BLaER1 treated with 17β-estradiol and CSF1 and Interleukin-3, amounts not matched to agents 10 nM and 100 nM (cell line): ENCODE results near the gene SORCS1.

ENCODE experiments used
- H3K27ac ChIP-seq, 11 experiments: shearing (Covaris generic); formaldehyde crosslinking; 2 replicates each; pipeline ENCODE4 v1.8.1; 2022
- H3K27me3 ChIP-seq, 11 experiments: shearing (Covaris generic); formaldehyde crosslinking; 2 replicates each; pipeline ENCODE4 v1.8.1; 2022
- H3K36me3 ChIP-seq, 11 experiments: shearing (Covaris generic); formaldehyde crosslinking; 2 replicates each; pipeline ENCODE4 v1.8.1; 2022
- H3K4me1 ChIP-seq, 10 experiments: shearing (Covaris generic); formaldehyde crosslinking; 2 replicates each; pipeline ENCODE4 v1.8.1; 2022
- H3K4me2 ChIP-seq, 11 experiments: shearing (Covaris generic); formaldehyde crosslinking; 2 replicates each; pipeline ENCODE4 v1.8.1; 2022
- H3K4me3 ChIP-seq, 10 experiments: shearing (Covaris generic); formaldehyde crosslinking; 2 replicates each; pipeline ENCODE4 v1.8.1; 2022
- H3K9ac ChIP-seq, 11 experiments: shearing (Covaris generic); formaldehyde crosslinking; 2 replicates each; pipeline ENCODE4 v1.8.1; 2022
- H3K9me3 ChIP-seq, 11 experiments: shearing (Covaris generic); formaldehyde crosslinking; replicated peaks in 1 of 11; 2 replicates each; pipeline ENCODE4 v1.8.1; 2022
- H4K20me1 ChIP-seq, 11 experiments: shearing (Covaris generic); formaldehyde crosslinking; 2 replicates each; pipeline ENCODE4 v1.8.1; 2022
- Cebpa-rat ChIP-seq, 11 experiments: shearing (Covaris generic); IDR thresholded peaks; 2 replicates each; pipeline ENCODE4 v1.8.1; 2022

Gene SORCS1

GRCh38 chr10:107163881-107164861 lies at the start of gene SORCS1:
Gene SORCS1 (minus strand): TSS chr10:107164706.
- H3K4me2 ChIP-seq, result peak within 1 kb of the TSS; percentile 69 to 85 (median 82)
- no peak for TF ChIP-seq Cebpa-rat (IDR thresholded peaks at IDR 0.05)
- no peak within 1 kb of the TSS for H3K27ac ChIP-seq
- H3K9me3 ChIP-seq, result peaks cover 0 to 20% (median 11%) of the 10 kb centered on the region in 11 experiments; a peak in 16 of 22 replicates
- H4K20me1 ChIP-seq, result no peaks in the 10 kb centered on the region; a peak in 2 of 22 replicates
- H3K4me3 ChIP-seq, result peak within 1 kb of the TSS; percentile 52 to 71 (median 64)
- H3K36me3 ChIP-seq, result no peaks in the 10 kb centered on the region
- H3K9ac ChIP-seq, result peak within 1 kb of the TSS in 9 of 11 experiments; percentile 25 to 53 (median 41); a peak in 10 of 22 replicates
- H3K27me3 ChIP-seq, result peaks cover 36 to 55% (median 49%) of the 10 kb centered on the region in 11 experiments
- peaks cover 0 to 5% (median 0%) of the 10 kb centered on the region in 10 experiments; a peak in 2 of 20 replicates for H3K4me1 ChIP-seq

- no peak for TF ChIP-seq Cebpa-rat (IDR thresholded peaks at IDR 0.05)
- H3K27me3 ChIP-seq, result no peaks in the 10 kb centered on the region
- no peaks in the 10 kb centered on the region for H3K36me3 ChIP-seq
- no peak overlapping the region for H3K4me3 ChIP-seq
- H3K9ac ChIP-seq, result no peak overlapping the region
- H3K4me2 ChIP-seq, result no peak overlapping the region
- H3K9me3 ChIP-seq, result peaks cover 0 to 8% (median 0%) of the 10 kb centered on the region in 11 experiments; a peak in 2 of 22 replicates
- H4K20me1 ChIP-seq, result no peaks in the 10 kb centered on the region
- no peaks in the 10 kb centered on the region for H3K4me1 ChIP-seq
- H3K27ac ChIP-seq, result no peak overlapping the region
These were observed 49.8 kb upstream of the SORCS1 start for GRCh38 chr10:107214261-107214660.

GRCh38 chr10:107213861-107214260 lies 49.4 kb upstream of the SORCS1 start:
- H3K4me3 ChIP-seq, result no peak overlapping the region
- H3K27me3 ChIP-seq, result no peaks in the 10 kb centered on the region
- H4K20me1 ChIP-seq, result no peaks in the 10 kb centered on the region
- no peak overlapping the region for H3K9ac ChIP-seq
- H3K4me1 ChIP-seq, result no peaks in the 10 kb centered on the region
- TF ChIP-seq Cebpa-rat (IDR thresholded peaks at IDR 0.05), result no peak
- H3K9me3 ChIP-seq, result peaks cover 0 to 8% (median 0%) of the 10 kb centered on the region in 11 experiments; a peak in 2 of 22 replicates
- H3K36me3 ChIP-seq, result no peaks in the 10 kb centered on the region
- no peak overlapping the region for H3K4me2 ChIP-seq
- no peak overlapping the region for H3K27ac ChIP-seq

- Histone ChIP-seq H3K9ac (no peak overlapping the region), H3K9me3 (no peaks in the 10 kb centered on the region), H3K4me3 (no peak overlapping the region), H3K4me1 (no peaks in the 10 kb centered on the region), H3K4me2 (no peak overlapping the region), H3K27me3 (no peaks in the 10 kb centered on the region), H3K36me3 (no peaks in the 10 kb centered on the region), H4K20me1 (no peaks in the 10 kb centered on the region), H3K27ac (no peak overlapping the region)
- TF ChIP-seq Cebpa-rat (IDR thresholded peaks at IDR 0.05), result no peak
These were observed 42.3 kb upstream of the SORCS1 start for GRCh38 chr10:107206833-107207232.

- Histone ChIP-seq H3K27ac (no peak overlapping the region), H3K27me3 (peaks cover 15 to 25% (median 21%) of the 10 kb centered on the region in 11 experiments), H3K9me3 (peaks cover 0 to 11% (median 4%) of the 10 kb centered on the region in 11 experiments; a peak in 12 of 22 replicates), H3K36me3 (no peaks in the 10 kb centered on the region), H3K4me1 (no peaks in the 10 kb centered on the region), H3K4me2 (no peak overlapping the region), H4K20me1 (no peaks in the 10 kb centered on the region), H3K4me3 (no peak overlapping the region), H3K9ac (no peak overlapping the region)
- no peak for TF ChIP-seq Cebpa-rat (IDR thresholded peaks at IDR 0.05)
These were observed 5.0 kb upstream of the SORCS1 start for GRCh38 chr10:107169516-107169915.

GRCh38 chr10:107168738-107169137 lies 4.2 kb upstream of the SORCS1 start:
- Histone ChIP-seq H3K4me3 (no peak overlapping the region), H3K27ac (no peak overlapping the region), H4K20me1 (no peaks in the 10 kb centered on the region; a peak in 1 of 22 replicates), H3K4me1 (peaks cover 0 to 5% (median 0%) of the 10 kb centered on the region in 10 experiments; a peak in 2 of 20 replicates), H3K27me3 (peaks cover 22 to 32% (median 29%) of the 10 kb centered on the region in 11 experiments), H3K9me3 (peaks cover 0 to 18% (median 10%) of the 10 kb centered on the region in 11 experiments; a peak in 16 of 22 replicates), H3K9ac (no peak overlapping the region), H3K36me3 (no peaks in the 10 kb centered on the region), H3K4me2 (no peak overlapping the region)
- no peak for TF ChIP-seq Cebpa-rat (IDR thresholded peaks at IDR 0.05)

GRCh38 chr10:107166403-107166802 lies 1.9 kb upstream of the SORCS1 start:
- peaks cover 0 to 20% (median 11%) of the 10 kb centered on the region in 11 experiments; a peak in 16 of 22 replicates for H3K9me3 ChIP-seq
- peaks cover 0 to 5% (median 0%) of the 10 kb centered on the region in 10 experiments; a peak in 2 of 20 replicates for H3K4me1 ChIP-seq
- peaks cover 36 to 53% (median 49%) of the 10 kb centered on the region in 11 experiments for H3K27me3 ChIP-seq
- H3K4me3 ChIP-seq, result no peak overlapping the region
- no peak overlapping the region for H3K9ac ChIP-seq
- H3K36me3 ChIP-seq, result no peaks in the 10 kb centered on the region
- H3K4me2 ChIP-seq, result no peak overlapping the region
- no peak for TF ChIP-seq Cebpa-rat (IDR thresholded peaks at IDR 0.05)
- H4K20me1 ChIP-seq, result no peaks in the 10 kb centered on the region; a peak in 2 of 22 replicates
- H3K27ac ChIP-seq, result no peak overlapping the region

GRCh38 chr10:107164992-107165391 lies 486 bp upstream of the SORCS1 start:
- Histone ChIP-seq H4K20me1 (no peaks in the 10 kb centered on the region; a peak in 2 of 22 replicates), H3K36me3 (no peaks in the 10 kb centered on the region), H3K27ac (no peak overlapping the region), H3K27me3 (peaks cover 36 to 55% (median 49%) of the 10 kb centered on the region in 11 experiments), H3K4me1 (peaks cover 0 to 5% (median 0%) of the 10 kb centered on the region in 10 experiments; a peak in 2 of 20 replicates), H3K4me2 (peak overlapping the region; percentile 69 to 85 (median 82)), H3K9ac (peak overlapping the region in 9 of 11 experiments; percentile 25 to 53 (median 41); a peak in 7 of 22 replicates), H3K9me3 (peaks cover 0 to 20% (median 11%) of the 10 kb centered on the region in 11 experiments; a peak in 16 of 22 replicates), H3K4me3 (peak overlapping the region; percentile 52 to 71 (median 64))
- TF ChIP-seq Cebpa-rat (IDR thresholded peaks at IDR 0.05), result no peak
